A204.1 (cell line): Measurements from ENCODE around the gene CELA3B.
A peak's percentile ranks its signal among the peaks of the same experiment; 100 is the strongest.
"Not testable (repeated sequence)": the region's sequence is repeated elsewhere in the genome, so short reads cannot be mapped to it uniquely, and the experiment has no call there.

ENCODE experiments used
- FAIRE-seq: peaks from 2 replicates; lab custom pipeline; 2012; peaks lifted over from hg19 to GRCh38; lab: Jason Lieb, UNC

Gene CELA3B

GRCh38 chr1:22012752-22013151 is 35.9 kb downstream of the CELA3B start:
- FAIRE-seq: not testable (repeated sequence)

GRCh38 chr1:22014575-22015206 is 37.9 kb downstream of the CELA3B start:
- FAIRE-seq: not testable (repeated sequence)

GRCh38 chr1:22018583-22019559 is 42.0 kb downstream of the CELA3B start:
- FAIRE-seq: no peak

- no peak for FAIRE-seq
Measured at GRCh38 chr1:22021061-22021460, 44.2 kb downstream of the CELA3B start.

GRCh38 chr1:22024485-22025367 is 47.9 kb downstream of the CELA3B start:
- no peak for FAIRE-seq

- peak; percentile 57 for FAIRE-seq
Measured at GRCh38 chr1:22025368-22026155, 48.7 kb downstream of the CELA3B start.

GRCh38 chr1:22026924-22027289 is 50.1 kb downstream of the CELA3B start:
- FAIRE-seq: no peak

- no peak for FAIRE-seq
Measured at GRCh38 chr1:22030057-22030456, 53.2 kb downstream of the CELA3B start.

- no peak for FAIRE-seq
Measured at GRCh38 chr1:22030473-22030872, 53.7 kb downstream of the CELA3B start.

- no peak for FAIRE-seq
Measured at GRCh38 chr1:22031214-22031962, 54.6 kb downstream of the CELA3B start.

GRCh38 chr1:22034834-22035233 is 58.0 kb downstream of the CELA3B start:
- FAIRE-seq: not testable (repeated sequence)

- FAIRE-seq: no peak
Measured at GRCh38 chr1:22037520-22037919, 60.7 kb downstream of the CELA3B start.

- FAIRE-seq: no peak
Measured at GRCh38 chr1:22038036-22038435, 61.2 kb downstream of the CELA3B start.
